Esophagus muscularis mucosa (tissue), 4 donors: Measurements from ENCODE around the gene CYFIP2. TPM values are rescaled to one million over a fixed set of nuclear protein-coding genes. Genes with fewer than 3 reads are reported as not detected.

Source experiments
- DNase-seq: peaks from one replicate; pipeline ENCODE4 v3.0.0-alpha.2; 2017; ENCODE audit errors: extremely low spot score
- H3K27ac ChIP-seq, 4 donors: fragments of 200-600 bp; sonication (generic); replicated peaks in 1 of 4; 1 replicate in 3 of 4; 2 replicates in 1 of 4; pipeline ENCODE4 v1.5.1; 2016 to 2019; ENCODE audit warnings: mild to moderate bottlenecking in 1 of 4
- H3K27me3 ChIP-seq, 4 donors: fragments of 200-600 bp; sonication (generic); one replicate each; pipeline versions ENCODE4 v1.5.1 to v1.6.0; 2016 to 2019
- H3K36me3 ChIP-seq, 4 donors: fragments of 200-600 bp; sonication (generic); one replicate each; pipeline ENCODE4 v1.5.1; 2016 to 2019
- H3K4me1 ChIP-seq, 4 donors: fragments of 200-600 bp; sonication (generic); one replicate each; pipeline ENCODE4 v1.5.1; 2016 to 2019
- H3K4me3 ChIP-seq, 4 donors: fragments of 200-600 bp; sonication (generic); 1 replicate in 2 of 4; 2 replicates in 2 of 4; pipeline ENCODE4 v1.5.1; 2016 to 2019; ENCODE audit warnings: mild to moderate bottlenecking in 4 of 4, moderate library complexity in 1 of 4
- H3K9me3 ChIP-seq, 4 donors: fragments of 200-600 bp; sonication (generic); 1 replicate in 3 of 4; 2 replicates in 1 of 4; pipeline ENCODE4 v1.5.1; 2016 to 2019
- CTCF ChIP-seq, 3 experiments: fragments of 200-600 bp in 2 of 3; fragments of 450-650 bp in 1 of 3; sonication (generic) in 2 of 3; IDR thresholded peaks; one replicate each; pipeline ENCODE4 v1.5.1; 2017 to 2019; ENCODE audit warnings: antibody characterized with exemption in 3 of 3, mild to moderate bottlenecking in 2 of 3, moderate library complexity in 1 of 3
- EP300 ChIP-seq: sonication (generic); formaldehyde crosslinking; IDR thresholded peaks from one replicate; pipeline ENCODE4 v1.6.1; 2017; ENCODE audit warnings: antibody characterized with exemption
- POLR2A ChIP-seq: fragments of 450-650 bp; IDR thresholded peaks from one replicate; pipeline ENCODE4 v1.6.1; 2017; ENCODE audit warnings: antibody characterized with exemption, moderate library complexity, mild to moderate bottlenecking, low read depth
- POLR2AphosphoS5 ChIP-seq, 2 donors: sonication (generic); formaldehyde crosslinking; IDR thresholded peaks; one replicate each; pipeline ENCODE4 v1.6.1; 2017; ENCODE audit warnings: antibody characterized with exemption in 2 of 2
- whole genome bisulfite sequencing: methylation state at CpG from one replicate; pipeline ENCODE4 v1.1.5; 2018; 5-methylcytosine and 5-hydroxymethylcytosine counted together
- intact Hi-C: fragments of 100-400 bp; cut with DNase I; formaldehyde crosslinking; loops from one replicate; pipeline ENCODE4 v1.15.1; 2023
- total RNA-seq, 4 donors: library from RNA; depleted of rRNA; stranded (reverse); fragments of >200 nt; gene quantifications; one replicate each; pipeline versions ENCODE4 v1.1.0 to v1.2.1, GENCODE V29; 2016

Gene CYFIP2
- total RNA-seq, 4 donors from 2014 or later = 12.6 to 24.9 (median 14.6) TPM

GRCh38 chr5:157267761-157268480, 2.0 kb downstream of the CYFIP2 start:
- no peak for DNase-seq
- H3K4me3 ChIP-seq = no peak overlapping the region
- H3K27me3 ChIP-seq = peaks cover 0 to 6% (median 0%) of the 10 kb centered on the region in 4 donors
- H3K27ac ChIP-seq = no peak overlapping the region
- intact Hi-C loops = loop anchor here (10.0 kb wide), 1 partner anchor 123 kb away; the partner anchor contains the start of gene MED7
- H3K36me3 ChIP-seq = no peaks in the 10 kb centered on the region
- H3K9me3 ChIP-seq = no peaks in the 10 kb centered on the region
- 85% methylated on average over 7 of the region's 8 CpGs for WGBS
- peaks cover 16 to 22% (median 19%) of the 10 kb centered on the region in 4 donors for H3K4me1 ChIP-seq
- TF ChIP-seq CTCF (IDR thresholded peaks at IDR 0.05) (no peak), POLR2AphosphoS5 (IDR thresholded peaks at IDR 0.05) (no peak), POLR2A (no peak), EP300 (no peak)

- Histone ChIP-seq H3K4me3 (no peak overlapping the region), H3K27me3 (peaks cover 0 to 6% (median 0%) of the 10 kb centered on the region in 4 donors), H3K4me1 (peaks cover 16 to 22% (median 19%) of the 10 kb centered on the region in 4 donors), H3K9me3 (no peaks in the 10 kb centered on the region), H3K27ac (no peak overlapping the region), H3K36me3 (no peaks in the 10 kb centered on the region)
- no peak for DNase-seq
- no peak for TF ChIP-seq CTCF (IDR thresholded peaks at IDR 0.05)
- no peak for TF ChIP-seq POLR2A
- no peak for TF ChIP-seq EP300
- no peak for TF ChIP-seq POLR2AphosphoS5 (IDR thresholded peaks at IDR 0.05)
- intact Hi-C loops = loop anchor here (10.0 kb wide), 1 partner anchor 124 kb away; the partner anchor contains the start of gene MED7
- WGBS = 80% methylated on average over 6 of the region's 6 CpGs
Measured at GRCh38 chr5:157269165-157269671, 3.3 kb downstream of the CYFIP2 start.

DNA sequence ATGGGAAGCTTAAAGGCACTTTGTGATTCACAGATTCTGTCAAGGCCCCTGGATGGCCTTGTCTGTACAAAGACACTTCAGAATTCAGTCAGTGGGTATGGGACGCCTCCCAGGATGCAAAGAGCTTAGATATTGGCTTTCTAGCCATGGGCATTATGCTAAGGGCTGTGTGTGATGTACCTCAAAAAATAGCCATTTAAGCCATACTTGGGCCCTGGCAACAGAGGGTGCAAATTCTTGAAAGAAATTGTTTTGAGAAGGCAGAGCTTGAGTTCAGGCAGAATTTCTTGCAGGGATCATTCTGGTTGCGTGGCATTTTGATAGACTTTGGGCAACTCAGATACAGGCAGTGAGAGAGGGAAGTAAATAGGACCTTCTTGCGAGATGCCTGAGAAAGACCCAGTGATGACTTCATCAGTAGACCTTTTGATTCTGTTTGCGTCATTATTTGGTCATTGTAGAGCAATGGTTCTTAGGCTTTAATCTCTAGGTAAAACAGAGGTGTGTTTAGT, 3.9 kb downstream of the CYFIP2 start:
- Histone ChIP-seq H3K4me3 (no peak overlapping the region), H3K27me3 (peaks cover 0 to 6% (median 0%) of the 10 kb centered on the region in 4 donors), H3K4me1 (peaks cover 16 to 22% (median 19%) of the 10 kb centered on the region in 4 donors), H3K36me3 (no peaks in the 10 kb centered on the region), H3K27ac (no peak overlapping the region), H3K9me3 (no peaks in the 10 kb centered on the region)
- 89% methylated on average over 4 of the region's 4 CpGs for WGBS
- TF ChIP-seq EP300 (no peak), CTCF (IDR thresholded peaks at IDR 0.05) (no peak), POLR2AphosphoS5 (IDR thresholded peaks at IDR 0.05) (no peak), POLR2A (no peak)
- intact Hi-C loops = loop anchor here (10.0 kb wide), 1 partner anchor 125 kb away; the partner anchor contains the start of gene MED7
- DNase-seq = no peak

DNA sequence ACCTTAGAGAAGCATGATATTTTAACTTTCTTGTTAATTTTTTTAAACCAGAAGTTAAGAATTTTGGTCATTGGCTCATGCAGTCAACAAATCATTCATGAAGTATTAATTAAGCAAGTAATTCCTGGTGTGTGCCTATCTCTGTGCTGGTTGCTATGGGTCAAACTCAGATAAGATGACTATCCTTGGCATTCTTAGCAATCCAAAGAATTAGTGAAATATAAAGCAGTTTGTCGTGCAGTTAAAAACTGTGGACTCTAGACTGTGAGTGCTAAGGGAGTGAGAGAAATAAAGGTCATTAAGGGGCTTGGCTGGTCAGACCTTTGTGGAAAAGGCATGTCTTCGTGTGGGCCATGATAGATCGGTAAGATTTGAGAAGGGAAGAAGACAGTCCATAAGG, 4.8 kb downstream of the CYFIP2 start:
- TF ChIP-seq POLR2AphosphoS5 (IDR thresholded peaks at IDR 0.05) (no peak), CTCF (IDR thresholded peaks at IDR 0.05) (no peak)
- Histone ChIP-seq H3K36me3 (no peaks in the 10 kb centered on the region), H3K27ac (no peak overlapping the region), H3K27me3 (peaks cover 0 to 6% (median 0%) of the 10 kb centered on the region in 4 donors), H3K4me1 (peaks cover 11 to 22% (median 13%) of the 10 kb centered on the region in 4 donors), H3K4me3 (no peak overlapping the region), H3K9me3 (no peaks in the 10 kb centered on the region)
- 75% methylated on average over 3 of the region's 3 CpGs for WGBS
- intact Hi-C loops = no loop called here
- no peak for DNase-seq
